GM12874 (cell line): ENCODE data around the gene PPARD.

Experiments
- TF ChIP-seq, protein P1 (sequence below): IDR thresholded peaks from 2 replicates; pipeline ENCODE4 v1.5.1; 2011; ENCODE audit warnings: low read depth, mild to moderate bottlenecking, control low read depth, low read length, moderate library complexity; ENCODE audit not compliant: insufficient read depth

The PPARD gene

GRCh38 chr6:35436071-35436857, 93.9 kb downstream of the PPARD start:
- TF ChIP-seq, protein P1, sequence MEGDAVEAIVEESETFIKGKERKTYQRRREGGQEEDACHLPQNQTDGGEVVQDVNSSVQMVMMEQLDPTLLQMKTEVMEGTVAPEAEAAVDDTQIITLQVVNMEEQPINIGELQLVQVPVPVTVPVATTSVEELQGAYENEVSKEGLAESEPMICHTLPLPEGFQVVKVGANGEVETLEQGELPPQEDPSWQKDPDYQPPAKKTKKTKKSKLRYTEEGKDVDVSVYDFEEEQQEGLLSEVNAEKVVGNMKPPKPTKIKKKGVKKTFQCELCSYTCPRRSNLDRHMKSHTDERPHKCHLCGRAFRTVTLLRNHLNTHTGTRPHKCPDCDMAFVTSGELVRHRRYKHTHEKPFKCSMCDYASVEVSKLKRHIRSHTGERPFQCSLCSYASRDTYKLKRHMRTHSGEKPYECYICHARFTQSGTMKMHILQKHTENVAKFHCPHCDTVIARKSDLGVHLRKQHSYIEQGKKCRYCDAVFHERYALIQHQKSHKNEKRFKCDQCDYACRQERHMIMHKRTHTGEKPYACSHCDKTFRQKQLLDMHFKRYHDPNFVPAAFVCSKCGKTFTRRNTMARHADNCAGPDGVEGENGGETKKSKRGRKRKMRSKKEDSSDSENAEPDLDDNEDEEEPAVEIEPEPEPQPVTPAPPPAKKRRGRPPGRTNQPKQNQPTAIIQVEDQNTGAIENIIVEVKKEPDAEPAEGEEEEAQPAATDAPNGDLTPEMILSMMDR = no peak

- TF ChIP-seq, protein P1 = no peak
Observed at GRCh38 chr6:35439308-35439707, 97.0 kb downstream of the PPARD start.

- TF ChIP-seq, protein P1 = no peak
Observed at GRCh38 chr6:35441205-35441604, 98.8 kb downstream of the PPARD start.

DNA sequence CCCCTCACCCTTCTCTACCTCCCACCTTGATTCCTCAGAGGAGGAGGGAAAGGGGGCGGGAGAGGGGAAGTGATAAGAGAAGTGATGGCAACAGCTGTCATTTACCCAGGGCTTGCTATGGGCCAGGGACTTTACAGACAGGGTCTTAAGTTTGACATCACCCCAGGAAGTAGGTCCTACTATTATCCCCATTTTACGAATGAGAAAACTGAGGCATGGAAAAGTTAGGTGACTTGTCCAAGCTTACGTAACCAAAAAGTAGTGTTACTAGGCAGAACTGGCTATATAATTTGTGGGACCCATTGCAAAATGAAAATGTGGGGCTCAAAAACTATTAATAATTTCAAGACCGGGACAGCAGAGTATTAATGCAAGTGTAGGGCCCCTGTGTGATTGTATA, 99.3 kb downstream of the PPARD start:
- TF ChIP-seq, protein P1 = no peak

DNA sequence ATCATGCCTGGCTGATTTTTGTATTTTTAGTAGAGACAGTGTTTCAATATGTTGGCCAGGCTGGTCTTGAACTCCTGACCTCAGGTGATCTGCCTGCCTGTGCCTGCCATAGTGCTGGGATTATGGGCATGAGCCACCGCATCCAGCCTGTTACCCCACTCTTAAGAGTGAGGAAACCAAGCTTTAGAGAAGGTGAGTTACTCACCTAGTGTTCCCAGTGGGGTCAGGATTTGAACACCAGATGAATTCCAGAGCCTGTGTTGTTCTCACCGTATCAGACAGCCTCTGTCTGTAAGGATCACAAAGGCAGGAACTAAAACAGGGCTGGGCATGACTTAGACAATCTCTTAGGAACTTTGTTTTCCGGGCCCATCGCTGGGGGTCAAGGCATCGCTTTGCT, 100.3 kb downstream of the PPARD start:
- TF ChIP-seq, protein P1 = no peak

GRCh38 chr6:35443341-35444030, 101.1 kb downstream of the PPARD start:
- TF ChIP-seq, protein P1 = no peak

GRCh38 chr6:35445691-35446090, 103.3 kb downstream of the PPARD start:
- TF ChIP-seq, protein P1 = no peak
